ENCODE results near the gene SEMA4C.

- TF ChIP-seq NFYB (IDR thresholded peaks at IDR 0.05; ENCODE audit: extremely low read depth, insufficient read length) (no peak), ZNF583 (CRISPR knock-in tag; IDR thresholded peaks at IDR 0.05) (no peak)
- TF ChIP-seq, protein P1, sequence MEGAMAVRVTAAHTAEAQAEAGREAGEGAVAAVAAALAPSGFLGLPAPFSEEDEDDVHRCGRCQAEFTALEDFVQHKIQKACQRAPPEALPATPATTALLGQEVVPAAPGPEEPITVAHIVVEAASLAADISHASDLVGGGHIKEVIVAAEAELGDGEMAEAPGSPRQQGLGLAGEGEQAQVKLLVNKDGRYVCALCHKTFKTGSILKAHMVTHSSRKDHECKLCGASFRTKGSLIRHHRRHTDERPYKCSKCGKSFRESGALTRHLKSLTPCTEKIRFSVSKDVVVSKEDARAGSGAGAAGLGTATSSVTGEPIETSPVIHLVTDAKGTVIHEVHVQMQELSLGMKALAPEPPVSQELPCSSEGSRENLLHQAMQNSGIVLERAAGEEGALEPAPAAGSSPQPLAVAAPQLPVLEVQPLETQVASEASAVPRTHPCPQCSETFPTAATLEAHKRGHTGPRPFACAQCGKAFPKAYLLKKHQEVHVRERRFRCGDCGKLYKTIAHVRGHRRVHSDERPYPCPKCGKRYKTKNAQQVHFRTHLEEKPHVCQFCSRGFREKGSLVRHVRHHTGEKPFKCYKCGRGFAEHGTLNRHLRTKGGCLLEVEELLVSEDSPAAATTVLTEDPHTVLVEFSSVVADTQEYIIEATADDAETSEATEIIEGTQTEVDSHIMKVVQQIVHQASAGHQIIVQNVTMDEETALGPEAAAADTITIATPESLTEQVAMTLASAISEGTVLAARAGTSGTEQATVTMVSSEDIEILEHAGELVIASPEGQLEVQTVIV (CRISPR knock-in tag; IDR thresholded peaks at IDR 0.05; ENCODE audit: borderline replicate concordance) = no peak
- TF ChIP-seq, protein P2, sequence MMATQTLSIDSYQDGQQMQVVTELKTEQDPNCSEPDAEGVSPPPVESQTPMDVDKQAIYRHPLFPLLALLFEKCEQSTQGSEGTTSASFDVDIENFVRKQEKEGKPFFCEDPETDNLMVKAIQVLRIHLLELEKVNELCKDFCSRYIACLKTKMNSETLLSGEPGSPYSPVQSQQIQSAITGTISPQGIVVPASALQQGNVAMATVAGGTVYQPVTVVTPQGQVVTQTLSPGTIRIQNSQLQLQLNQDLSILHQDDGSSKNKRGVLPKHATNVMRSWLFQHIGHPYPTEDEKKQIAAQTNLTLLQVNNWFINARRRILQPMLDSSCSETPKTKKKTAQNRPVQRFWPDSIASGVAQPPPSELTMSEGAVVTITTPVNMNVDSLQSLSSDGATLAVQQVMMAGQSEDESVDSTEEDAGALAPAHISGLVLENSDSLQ (IDR thresholded peaks at IDR 0.05) = no peak
These were observed 44.8 kb downstream of the SEMA4C start for GRCh38 chr2:96825057-96825456.
